ENCODE data around the gene COL26A1. TPM values are rescaled to one million over a fixed set of nuclear protein-coding genes. Genes with fewer than 3 reads are reported as not detected.

The COL26A1 gene
- total and polyA plus RNA-seq, 2 donors, result 0.41 to 3.0 TPM

DNA sequence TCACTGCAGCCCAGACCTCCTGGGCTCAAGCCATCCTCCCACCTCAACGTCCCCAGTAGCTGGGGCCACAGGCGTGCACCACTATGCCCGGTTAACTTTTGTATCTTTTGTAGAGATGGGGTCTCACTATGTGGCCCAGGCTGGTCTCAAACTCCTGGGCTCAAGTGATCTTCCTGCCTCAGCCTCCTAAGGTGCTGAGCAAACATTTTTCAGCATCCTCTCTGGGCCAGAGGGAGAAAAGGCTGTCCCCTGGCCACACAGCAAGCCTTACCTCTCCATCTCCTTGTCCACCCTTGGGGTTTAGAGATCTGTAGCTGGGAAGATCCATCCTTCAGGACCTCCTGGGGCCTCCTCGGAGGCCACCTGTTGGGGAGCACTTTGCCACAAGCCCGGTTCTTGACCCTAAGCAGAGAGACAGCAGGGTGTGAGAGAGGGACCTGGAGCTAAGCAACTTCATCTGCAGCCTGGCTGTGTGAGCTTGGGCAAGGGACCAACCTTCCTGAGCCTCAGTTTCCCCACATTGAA lies 180.6 kb downstream of the COL26A1 start:
- no peak for DNase-seq (ENCODE audit: low read depth in 6 of 9, low spot score in 9 of 9)
- no peaks in the 10 kb centered on the region for H3K9me3 ChIP-seq (ENCODE audit: control insufficient read depth in 2 of 2, insufficient read depth in 1 of 2, low read length in 1 of 2)
- no peaks in the 10 kb centered on the region for H3K36me3 ChIP-seq (ENCODE audit: control insufficient read depth in 2 of 2, insufficient read depth in 2 of 2, low read length in 1 of 2)
- H3K27ac ChIP-seq (ENCODE audit: low read depth in 1 of 2, low read length in 1 of 2), result no peak overlapping the region
- H3K4me3 ChIP-seq (ENCODE audit: low read length in 2 of 2), result no peak overlapping the region
- peaks cover 0 to 2% of the 10 kb centered on the region in 2 donors for H3K27me3 ChIP-seq (ENCODE audit: control insufficient read depth in 2 of 2, insufficient read depth in 1 of 2, low read length in 1 of 2)
- 71% methylated on average over 5 of the region's 5 CpGs for WGBS
- H3K4me1 ChIP-seq (ENCODE audit: control insufficient read depth in 2 of 2, insufficient read depth in 2 of 2, low read length in 2 of 2), result no peaks in the 10 kb centered on the region

DNA sequence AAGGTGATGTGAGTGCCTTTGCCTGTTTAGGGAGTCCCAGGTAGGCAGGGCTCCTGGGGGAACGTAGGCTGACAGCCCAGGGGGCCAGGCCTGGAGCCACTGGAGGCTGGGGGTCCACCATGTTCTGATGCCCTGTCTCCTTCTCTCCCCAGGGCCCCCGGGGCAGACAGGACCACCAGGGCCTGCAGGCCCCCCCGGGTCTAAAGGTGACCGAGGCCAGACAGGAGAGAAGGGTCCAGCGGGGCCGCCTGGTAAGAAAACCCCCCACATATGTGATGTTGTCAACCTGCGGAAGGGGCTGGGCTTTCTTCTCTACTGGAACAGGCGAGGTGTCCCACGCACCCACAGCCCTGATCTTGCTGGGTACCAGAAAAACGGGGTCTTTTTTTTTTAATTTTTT lies 181.2 kb downstream of the COL26A1 start:
- Histone ChIP-seq H3K4me3 (ENCODE audit: low read length in 2 of 2) (no peak overlapping the region), H3K4me1 (ENCODE audit: control insufficient read depth in 2 of 2, insufficient read depth in 2 of 2, low read length in 2 of 2) (no peaks in the 10 kb centered on the region), H3K27me3 (ENCODE audit: control insufficient read depth in 2 of 2, insufficient read depth in 1 of 2, low read length in 1 of 2) (peaks cover 0 to 2% of the 10 kb centered on the region in 2 donors), H3K9me3 (ENCODE audit: control insufficient read depth in 2 of 2, insufficient read depth in 1 of 2, low read length in 1 of 2) (no peaks in the 10 kb centered on the region), H3K27ac (ENCODE audit: low read depth in 1 of 2, low read length in 1 of 2) (no peak overlapping the region), H3K36me3 (ENCODE audit: control insufficient read depth in 2 of 2, insufficient read depth in 2 of 2, low read length in 1 of 2) (no peaks in the 10 kb centered on the region)
- 92% methylated on average over 10 of the region's 10 CpGs for WGBS
- no peak for DNase-seq (ENCODE audit: low read depth in 6 of 9, low spot score in 9 of 9)

DNA sequence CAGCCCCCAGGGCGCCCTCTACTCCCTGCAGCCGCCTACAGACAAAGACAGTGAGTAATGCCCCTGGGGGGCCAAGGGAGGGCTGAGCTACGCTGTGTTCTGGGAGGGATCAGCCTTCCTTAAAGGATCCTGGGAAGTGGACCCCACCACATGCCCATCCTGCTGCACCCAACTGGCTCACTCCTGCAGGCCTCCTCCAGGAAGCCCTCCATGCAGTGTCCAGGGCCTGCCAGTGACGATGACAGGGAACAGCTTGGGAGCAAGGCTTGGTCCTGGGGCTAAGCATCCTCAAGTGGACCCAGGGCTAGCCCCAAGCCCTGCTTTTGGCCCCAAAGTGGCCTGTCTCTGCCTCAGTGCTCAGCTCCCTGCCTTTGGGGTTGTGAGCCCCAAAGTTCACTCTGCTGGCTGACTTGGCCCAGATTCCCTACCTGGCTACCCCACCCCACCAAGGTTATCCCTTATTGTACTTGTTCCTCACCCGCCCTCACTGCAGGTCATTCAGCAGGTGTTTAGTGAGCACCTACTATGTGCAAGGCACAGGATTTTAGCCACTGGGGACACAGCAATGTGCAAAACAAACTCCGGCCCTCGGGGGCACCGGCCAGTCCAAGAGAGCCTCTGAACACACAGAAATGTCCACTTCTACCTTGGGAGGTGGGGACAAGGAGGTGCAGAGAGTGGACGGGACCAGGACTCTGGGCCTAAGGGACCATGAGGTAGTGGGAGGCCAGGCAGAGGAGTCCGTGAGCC lies 182.9 kb downstream of the COL26A1 start:
- H3K9me3 ChIP-seq (ENCODE audit: control insufficient read depth in 2 of 2, insufficient read depth in 1 of 2, low read length in 1 of 2), result no peaks in the 10 kb centered on the region
- no peak for DNase-seq (ENCODE audit: low read depth in 6 of 9, low spot score in 9 of 9)

DNA sequence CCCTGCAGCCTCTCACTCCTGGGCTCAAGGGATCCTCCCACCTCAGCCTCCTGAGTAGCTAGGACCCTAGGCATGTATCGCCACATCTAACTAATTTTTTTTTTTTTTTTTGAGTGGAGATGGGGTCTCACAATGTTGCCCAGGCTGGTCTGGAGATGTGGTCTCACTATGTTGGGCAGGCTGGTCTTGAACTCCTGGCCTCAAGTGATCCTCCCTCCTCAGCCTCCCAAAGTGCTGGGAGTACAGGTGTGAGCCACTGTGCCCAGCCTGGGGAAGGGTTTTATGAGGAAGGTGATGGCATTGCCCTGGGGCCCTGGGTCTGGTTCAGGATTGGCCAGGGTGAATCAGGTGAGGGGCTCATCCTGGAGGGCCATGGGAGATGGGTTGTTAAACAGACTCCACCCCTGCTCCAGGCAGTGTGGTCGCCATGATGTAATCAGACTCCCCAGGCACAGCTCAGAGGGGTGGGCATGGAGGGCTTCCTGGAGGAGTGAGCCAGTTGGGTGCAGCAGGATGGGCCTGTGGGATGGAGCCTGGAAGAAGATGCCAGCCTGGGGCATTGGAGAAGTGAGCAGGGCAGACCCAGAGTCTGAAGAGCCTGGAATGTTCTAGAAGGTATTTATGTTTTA lies 183.7 kb downstream of the COL26A1 start:
- H3K27ac ChIP-seq (ENCODE audit: low read depth in 1 of 2, low read length in 1 of 2), result no peak overlapping the region

More for the DNA sequence above, 182.9 kb downstream of the COL26A1 start:
- 94% methylated on average over 10 of the region's 10 CpGs for WGBS
- H3K4me1 ChIP-seq (ENCODE audit: control insufficient read depth in 2 of 2, insufficient read depth in 2 of 2, low read length in 2 of 2), result no peaks in the 10 kb centered on the region
- no peak overlapping the region for H3K4me3 ChIP-seq (ENCODE audit: low read length in 2 of 2)
- no peak overlapping the region for H3K27ac ChIP-seq (ENCODE audit: low read depth in 1 of 2, low read length in 1 of 2)
- no peaks in the 10 kb centered on the region for H3K27me3 ChIP-seq (ENCODE audit: control insufficient read depth in 2 of 2, insufficient read depth in 1 of 2, low read length in 1 of 2)
- no peaks in the 10 kb centered on the region for H3K36me3 ChIP-seq (ENCODE audit: control insufficient read depth in 2 of 2, insufficient read depth in 2 of 2, low read length in 1 of 2)

DNA sequence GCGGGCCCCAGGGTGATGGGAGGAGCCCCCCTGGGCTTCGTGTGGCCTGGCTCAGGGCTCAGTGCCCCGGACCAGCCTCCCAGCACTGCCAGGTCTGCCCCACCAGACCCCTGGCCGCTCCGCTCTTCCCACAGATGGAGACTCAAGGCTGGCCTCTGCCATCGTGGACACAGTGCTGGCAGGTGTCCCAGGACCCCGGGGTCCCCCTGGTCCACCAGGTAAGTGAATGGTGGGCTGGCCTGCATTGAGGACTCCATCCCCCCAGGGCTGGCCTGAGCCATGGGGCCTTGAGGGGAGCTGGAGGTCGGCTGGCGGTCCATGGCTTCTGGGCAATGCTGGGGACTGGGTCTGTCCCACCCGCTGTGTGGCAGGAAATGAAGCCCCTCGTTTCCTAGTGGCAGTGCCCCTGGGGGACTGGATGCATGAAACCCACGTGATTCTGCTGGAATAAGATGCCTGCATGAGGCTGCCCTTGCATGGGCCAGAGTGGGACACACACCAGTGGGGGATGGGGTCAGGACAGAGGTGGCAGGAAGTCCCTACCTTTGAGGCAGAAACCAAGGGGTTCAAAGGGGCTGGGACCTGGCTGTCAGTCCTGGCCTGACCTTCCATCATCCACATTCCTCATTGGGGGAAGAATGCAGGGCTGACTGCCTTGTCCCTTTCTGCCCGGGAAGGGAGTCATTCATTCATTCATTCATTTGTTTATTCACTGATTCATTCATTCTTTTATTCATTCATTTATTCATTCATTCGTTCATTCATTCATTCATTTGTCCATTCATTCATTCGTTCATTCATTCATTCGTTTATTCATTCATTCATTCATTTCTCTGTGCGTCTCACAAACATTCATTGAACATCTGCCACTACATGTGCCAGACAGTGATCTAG lies 184.6 kb downstream of the COL26A1 start:
- H3K4me1 ChIP-seq (ENCODE audit: control insufficient read depth in 2 of 2, insufficient read depth in 2 of 2, low read length in 2 of 2), result no peaks in the 10 kb centered on the region
- H3K36me3 ChIP-seq (ENCODE audit: control insufficient read depth in 2 of 2, insufficient read depth in 2 of 2, low read length in 1 of 2), result no peaks in the 10 kb centered on the region
- H3K27me3 ChIP-seq (ENCODE audit: control insufficient read depth in 2 of 2, insufficient read depth in 1 of 2, low read length in 1 of 2), result no peaks in the 10 kb centered on the region
- no peak overlapping the region for H3K4me3 ChIP-seq (ENCODE audit: low read length in 2 of 2)
- no peak for DNase-seq (ENCODE audit: low read depth in 6 of 9, low spot score in 9 of 9)
- H3K9me3 ChIP-seq (ENCODE audit: control insufficient read depth in 2 of 2, insufficient read depth in 1 of 2, low read length in 1 of 2), result no peaks in the 10 kb centered on the region
- H3K27ac ChIP-seq (ENCODE audit: low read depth in 1 of 2, low read length in 1 of 2), result no peak overlapping the region
- 85% methylated on average over 17 of the region's 17 CpGs for WGBS

More for the DNA sequence above, 183.7 kb downstream of the COL26A1 start:
- no peak for DNase-seq (ENCODE audit: low read depth in 6 of 9, low spot score in 9 of 9)
- no peaks in the 10 kb centered on the region for H3K9me3 ChIP-seq (ENCODE audit: control insufficient read depth in 2 of 2, insufficient read depth in 1 of 2, low read length in 1 of 2)
- no peaks in the 10 kb centered on the region for H3K36me3 ChIP-seq (ENCODE audit: control insufficient read depth in 2 of 2, insufficient read depth in 2 of 2, low read length in 1 of 2)
- no peaks in the 10 kb centered on the region for H3K27me3 ChIP-seq (ENCODE audit: control insufficient read depth in 2 of 2, insufficient read depth in 1 of 2, low read length in 1 of 2)
- WGBS, result 98% methylated on average over 2 of the region's 2 CpGs
- H3K4me3 ChIP-seq (ENCODE audit: low read length in 2 of 2), result no peak overlapping the region
- no peaks in the 10 kb centered on the region for H3K4me1 ChIP-seq (ENCODE audit: control insufficient read depth in 2 of 2, insufficient read depth in 2 of 2, low read length in 2 of 2)

DNA sequence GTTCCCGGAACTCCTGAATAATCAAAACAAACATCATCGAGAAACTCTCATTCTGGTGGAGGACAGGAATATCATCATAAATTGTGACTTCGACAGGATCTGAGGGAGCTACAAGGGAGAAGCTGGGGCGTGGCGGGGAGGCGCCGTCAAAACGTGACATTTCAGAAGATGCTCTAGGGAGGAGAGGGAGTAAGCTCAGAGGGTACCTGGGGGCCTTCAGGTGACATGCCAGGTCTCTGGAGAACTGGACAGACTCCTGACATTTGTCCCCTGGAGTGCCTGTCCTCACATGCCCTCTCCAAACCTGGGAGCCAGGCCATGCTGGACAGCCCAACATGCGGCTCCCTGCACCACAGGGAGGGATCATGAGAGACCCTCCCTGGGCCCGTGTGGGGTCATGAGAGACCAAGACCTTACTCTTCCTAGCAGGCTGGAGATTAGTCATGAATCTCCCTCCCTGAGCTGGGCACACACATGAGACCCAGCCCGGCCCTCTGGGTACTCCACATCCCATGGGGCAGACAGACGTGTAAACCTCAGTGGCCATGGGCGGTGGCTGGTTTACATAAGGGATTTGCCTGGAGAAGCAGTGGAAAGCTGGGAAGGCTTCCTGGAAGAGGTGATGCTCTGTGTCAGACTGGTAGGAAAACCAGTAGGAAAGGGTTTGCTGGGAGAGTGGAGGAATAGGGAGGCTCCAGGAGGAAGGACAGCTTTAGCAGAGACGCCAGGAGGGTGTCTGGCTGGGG lies 185.4 kb downstream of the COL26A1 start:
- H3K27ac ChIP-seq (ENCODE audit: low read depth in 1 of 2, low read length in 1 of 2), result no peak overlapping the region
- no peaks in the 10 kb centered on the region for H3K27me3 ChIP-seq (ENCODE audit: control insufficient read depth in 2 of 2, insufficient read depth in 1 of 2, low read length in 1 of 2)
- H3K4me1 ChIP-seq (ENCODE audit: control insufficient read depth in 2 of 2, insufficient read depth in 2 of 2, low read length in 2 of 2), result no peaks in the 10 kb centered on the region
- DNase-seq (ENCODE audit: low read depth in 6 of 9, low spot score in 9 of 9), result no peak
- 95% methylated on average over 14 of the region's 14 CpGs for WGBS
- H3K4me3 ChIP-seq (ENCODE audit: low read length in 2 of 2), result no peak overlapping the region
- H3K9me3 ChIP-seq (ENCODE audit: control insufficient read depth in 2 of 2, insufficient read depth in 1 of 2, low read length in 1 of 2), result no peaks in the 10 kb centered on the region
- no peaks in the 10 kb centered on the region for H3K36me3 ChIP-seq (ENCODE audit: control insufficient read depth in 2 of 2, insufficient read depth in 2 of 2, low read length in 1 of 2)

DNA sequence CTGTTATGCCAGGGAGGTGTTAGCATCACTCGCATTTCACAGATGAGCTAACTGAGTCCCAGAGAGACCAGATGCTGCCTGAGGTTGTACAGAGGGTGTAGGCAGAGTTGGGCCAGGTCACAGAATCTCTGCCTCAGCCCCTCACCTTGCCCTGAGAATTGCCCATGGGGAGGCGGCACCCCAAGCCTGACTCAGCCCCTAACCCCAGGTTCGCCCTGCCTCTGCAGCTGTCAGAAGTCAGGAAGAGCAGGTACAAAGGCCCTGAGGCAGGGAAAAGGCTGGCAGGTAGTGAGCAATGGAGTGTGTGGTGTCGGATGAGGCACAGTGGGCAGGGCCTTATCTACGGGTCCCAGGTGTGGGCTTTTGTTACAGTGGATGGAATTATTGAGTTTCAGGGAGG lies 187.1 kb downstream of the COL26A1 start:
- Histone ChIP-seq H3K27ac (ENCODE audit: low read depth in 1 of 2, low read length in 1 of 2) (no peak overlapping the region), H3K36me3 (ENCODE audit: control insufficient read depth in 2 of 2, insufficient read depth in 2 of 2, low read length in 1 of 2) (no peaks in the 10 kb centered on the region), H3K4me1 (ENCODE audit: control insufficient read depth in 2 of 2, insufficient read depth in 2 of 2, low read length in 2 of 2) (no peaks in the 10 kb centered on the region), H3K9me3 (ENCODE audit: control insufficient read depth in 2 of 2, insufficient read depth in 1 of 2, low read length in 1 of 2) (no peaks in the 10 kb centered on the region), H3K4me3 (ENCODE audit: low read length in 2 of 2) (no peak overlapping the region), H3K27me3 (ENCODE audit: control insufficient read depth in 2 of 2, insufficient read depth in 1 of 2, low read length in 1 of 2) (no peaks in the 10 kb centered on the region)
- no peak for DNase-seq (ENCODE audit: low read depth in 6 of 9, low spot score in 9 of 9)
- WGBS, result 96% methylated on average over 5 of the region's 5 CpGs

DNA sequence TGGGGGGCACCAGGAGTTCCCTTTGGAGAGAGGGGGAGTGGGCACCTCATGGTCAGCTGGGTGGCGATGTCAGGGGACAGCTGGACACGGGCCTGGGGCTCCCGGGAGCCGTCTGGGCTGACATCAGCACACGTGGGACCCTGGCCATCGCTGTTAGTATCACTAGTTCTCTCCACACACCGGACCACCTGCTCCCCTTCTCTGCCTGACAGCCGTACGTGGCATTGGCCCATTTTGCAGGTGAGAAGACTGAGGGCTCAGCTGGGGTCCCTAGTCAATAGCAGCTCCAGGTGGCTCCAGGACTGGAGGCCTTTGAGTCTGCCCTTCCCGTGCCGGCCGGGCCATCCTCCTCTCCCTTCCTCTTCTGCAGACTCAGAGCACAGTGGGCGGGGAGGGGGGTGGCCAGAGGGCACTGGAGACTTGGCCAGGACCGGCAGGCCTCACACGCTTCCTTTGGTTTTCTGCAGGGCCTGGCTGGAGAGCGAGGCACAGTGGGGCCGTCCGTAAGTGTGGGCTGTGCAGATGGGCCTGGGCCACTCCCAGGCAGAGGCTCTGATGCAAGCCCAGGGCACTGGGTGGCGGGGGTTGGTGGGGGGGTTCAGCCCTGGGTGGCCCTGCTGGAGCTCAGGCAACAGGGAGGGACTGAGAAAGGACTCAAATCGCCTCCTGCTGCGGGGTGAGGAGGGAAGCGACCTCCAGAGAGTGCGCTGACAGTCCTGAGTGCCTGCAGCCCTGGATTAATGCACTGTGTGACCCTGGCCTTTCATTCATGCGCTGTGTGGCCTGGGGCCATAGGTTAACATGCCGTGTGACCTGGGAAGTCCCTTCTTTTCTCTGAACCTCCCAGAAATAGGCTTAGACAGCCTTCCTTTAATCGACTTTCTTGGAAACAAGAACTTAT lies 188.2 kb downstream of the COL26A1 start:
- 88% methylated on average over 26 of the region's 26 CpGs for WGBS

More for the DNA sequence above, 188.2 kb downstream of the COL26A1 start:
- no peaks in the 10 kb centered on the region for H3K4me1 ChIP-seq (ENCODE audit: control insufficient read depth in 2 of 2, insufficient read depth in 2 of 2, low read length in 2 of 2)
- H3K9me3 ChIP-seq (ENCODE audit: control insufficient read depth in 2 of 2, insufficient read depth in 1 of 2, low read length in 1 of 2), result no peaks in the 10 kb centered on the region
- no peaks in the 10 kb centered on the region for H3K36me3 ChIP-seq (ENCODE audit: control insufficient read depth in 2 of 2, insufficient read depth in 2 of 2, low read length in 1 of 2)
- H3K4me3 ChIP-seq (ENCODE audit: low read length in 2 of 2), result no peak overlapping the region
- no peaks in the 10 kb centered on the region for H3K27me3 ChIP-seq (ENCODE audit: control insufficient read depth in 2 of 2, insufficient read depth in 1 of 2, low read length in 1 of 2)
- H3K27ac ChIP-seq (ENCODE audit: low read depth in 1 of 2, low read length in 1 of 2), result no peak overlapping the region
- no peak for DNase-seq (ENCODE audit: low read depth in 6 of 9, low spot score in 9 of 9)

Data from thymus (tissue), 11 donors.